Sigmoid colon (tissue), 4 donors: Measurements from ENCODE around the gene DNASE1.
"Not testable (repeated sequence)": the region's sequence is repeated elsewhere in the genome, so short reads cannot be mapped to it uniquely, and the experiment has no call there.

ENCODE experiments used
- CTCF ChIP-seq, 4 experiments: fragments of 450-650 bp in 3 of 4; fragments of 200-600 bp in 1 of 4; IDR thresholded peaks; one replicate each; pipeline ENCODE4 v1.5.1; 2016 to 2019; ENCODE audit warnings: antibody characterized with exemption in 4 of 4, mild to moderate bottlenecking in 3 of 4, moderate library complexity in 2 of 4
- POLR2A ChIP-seq, 2 donors: fragments of 450-650 bp; IDR thresholded peaks; one replicate each; pipeline ENCODE4 v1.6.1; 2016; ENCODE audit warnings: antibody characterized with exemption in 2 of 2, mild to moderate bottlenecking in 2 of 2, moderate library complexity in 2 of 2
- POLR2AphosphoS5 ChIP-seq, 4 donors: sonication (generic); formaldehyde crosslinking; IDR thresholded peaks; one replicate each; pipeline ENCODE4 v1.6.1; 2017; ENCODE audit warnings: antibody characterized with exemption in 4 of 4

GRCh38 chr16:3608976-3609375 is 45.5 kb upstream of the DNASE1 start:
- TF ChIP-seq CTCF, POLR2A, POLR2AphosphoS5 (IDR thresholded peaks at IDR 0.05): not testable (repeated sequence)
